ENCODE results near the gene ACTRT2.

Gene ACTRT2

DNA sequence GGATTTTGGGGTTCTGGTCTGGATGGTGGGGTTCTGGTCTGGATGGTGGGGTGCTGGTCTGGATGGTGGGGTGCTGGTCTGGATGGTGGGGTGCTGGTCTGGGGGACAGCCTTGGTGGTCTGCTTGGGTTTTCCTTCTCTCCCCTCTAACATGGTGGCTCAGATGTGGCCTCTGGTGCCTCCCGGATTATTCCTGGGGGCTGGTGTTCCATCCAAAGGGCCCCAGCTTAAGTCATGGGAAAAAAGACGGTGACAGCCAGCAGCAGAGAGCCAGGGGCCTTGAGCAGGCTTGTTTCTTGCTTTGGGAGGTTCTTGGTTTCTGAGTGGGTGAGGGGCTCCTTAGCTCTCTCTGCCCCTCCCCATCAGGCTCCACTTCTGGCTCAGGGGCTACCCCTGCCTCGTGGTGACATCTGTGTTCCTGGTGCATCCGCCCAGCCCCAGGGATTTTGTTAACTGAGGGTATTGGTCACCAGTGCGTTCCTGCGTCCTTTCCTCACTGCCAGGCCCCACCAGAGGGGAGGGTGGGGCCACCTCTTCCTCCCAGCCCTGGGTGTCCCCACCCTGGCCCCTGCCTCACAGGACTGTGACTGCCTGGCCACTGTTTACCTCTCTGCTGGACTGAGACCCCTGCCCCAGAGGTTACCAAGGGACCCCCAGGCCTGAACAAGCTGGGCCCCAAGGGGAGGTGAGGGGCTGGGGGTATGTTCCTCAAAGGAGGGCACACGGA, 43.2 kb upstream of the ACTRT2 start:
- Histone ChIP-seq H3K27ac (ENCODE audit: insufficient read depth, low read length, poor library complexity, severe bottlenecking) (no peak overlapping the region), H3K36me3 (ENCODE audit: control insufficient read depth, insufficient read depth, low read length) (no peaks in the 10 kb centered on the region), H3K9me3 (ENCODE audit: control insufficient read depth, low read length) (no peaks in the 10 kb centered on the region), H3K27me3 (replicated peaks; ENCODE audit: control insufficient read depth, insufficient read depth, low read length, poor library complexity, severe bottlenecking) (no peaks in the 10 kb centered on the region), H3K4me1 (ENCODE audit: control insufficient read depth, insufficient read depth, low read length, poor library complexity, severe bottlenecking) (no peaks in the 10 kb centered on the region), H3K4me3 (ENCODE audit: insufficient read depth, low read depth, low read length, poor library complexity, severe bottlenecking) (no peak overlapping the region)
- no peak for DNase-seq

DNA sequence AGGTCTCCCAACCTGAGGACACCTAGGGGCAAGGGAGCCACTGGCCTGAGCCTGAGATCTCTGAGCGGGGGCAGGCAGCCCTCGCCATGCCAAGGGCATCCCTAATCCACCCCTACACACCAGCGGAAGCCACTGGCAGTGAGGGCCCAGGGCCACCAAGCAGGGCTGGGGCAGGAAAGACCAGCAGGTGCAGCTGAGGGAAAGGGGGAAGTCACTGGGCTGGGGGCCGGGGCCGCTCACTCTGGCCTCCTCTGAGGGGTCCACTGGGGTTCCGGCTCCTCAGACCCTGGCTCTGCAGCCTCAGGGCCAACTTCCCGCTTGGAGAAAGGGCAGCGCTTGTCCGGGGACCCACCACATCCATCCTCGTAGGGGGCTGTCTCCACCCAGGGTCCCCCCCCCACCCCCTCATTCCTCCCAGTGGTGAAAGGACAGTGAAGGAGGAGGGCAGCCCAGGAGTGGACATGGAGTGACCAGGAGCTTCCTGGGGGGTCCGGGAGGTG, 42.5 kb upstream of the ACTRT2 start:
- no peaks in the 10 kb centered on the region for H3K4me1 ChIP-seq (ENCODE audit: control insufficient read depth, insufficient read depth, low read length, poor library complexity, severe bottlenecking)
- no peaks in the 10 kb centered on the region for H3K9me3 ChIP-seq (ENCODE audit: control insufficient read depth, low read length)
- H3K36me3 ChIP-seq (ENCODE audit: control insufficient read depth, insufficient read depth, low read length), result no peaks in the 10 kb centered on the region
- H3K27ac ChIP-seq (ENCODE audit: insufficient read depth, low read length, poor library complexity, severe bottlenecking), result no peak overlapping the region
- DNase-seq, result no peak
- no peaks in the 10 kb centered on the region for H3K27me3 ChIP-seq (replicated peaks; ENCODE audit: control insufficient read depth, insufficient read depth, low read length, poor library complexity, severe bottlenecking)
- H3K4me3 ChIP-seq (ENCODE audit: insufficient read depth, low read depth, low read length, poor library complexity, severe bottlenecking), result no peak overlapping the region

DNA sequence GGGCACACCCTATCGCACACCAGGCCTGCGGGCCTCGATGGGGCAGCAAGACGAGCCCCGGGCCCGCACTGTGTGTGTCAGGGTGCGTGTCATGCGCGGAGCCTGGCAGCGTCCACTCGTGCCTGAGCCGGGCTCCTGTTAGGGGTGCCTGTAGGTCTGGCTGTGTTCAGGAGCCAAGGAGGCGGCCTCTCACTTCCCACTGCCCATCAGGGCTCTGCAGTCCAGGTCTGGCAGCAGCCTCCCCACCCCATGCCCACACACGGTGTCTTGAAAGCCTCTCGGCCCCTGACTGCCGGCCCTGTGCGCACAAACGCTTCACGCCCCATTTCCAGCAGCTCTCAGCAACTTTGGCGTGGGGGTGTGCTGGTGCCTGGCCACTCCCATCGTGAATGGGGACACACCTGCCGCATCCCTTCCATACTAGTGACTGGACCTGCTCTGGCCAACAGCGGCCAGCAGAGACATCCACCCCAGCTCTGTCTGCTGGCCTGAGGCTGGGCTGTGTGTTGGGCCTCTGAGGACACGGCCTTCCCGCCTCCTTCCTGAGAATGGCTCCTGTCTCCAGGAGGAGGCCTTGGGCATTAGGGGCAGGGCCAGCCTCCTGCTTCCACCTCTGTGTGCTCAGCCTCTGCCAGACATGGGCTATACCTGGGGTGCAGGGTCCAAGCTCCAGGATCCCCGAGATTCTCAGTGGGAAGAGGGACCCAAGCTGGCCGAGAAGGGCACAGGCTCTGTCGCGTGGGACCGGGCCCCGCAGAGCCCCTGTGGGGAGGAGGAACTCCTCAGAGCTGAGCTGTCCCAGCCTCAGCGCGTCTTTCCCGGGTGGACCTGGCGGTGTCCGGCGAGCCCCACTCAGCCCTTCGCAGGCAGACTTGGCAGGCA, 41.8 kb upstream of the ACTRT2 start:
- no peak overlapping the region for H3K27ac ChIP-seq (ENCODE audit: insufficient read depth, low read length, poor library complexity, severe bottlenecking)
- no peak overlapping the region for H3K4me3 ChIP-seq (ENCODE audit: insufficient read depth, low read depth, low read length, poor library complexity, severe bottlenecking)
- no peak for DNase-seq
- H3K4me1 ChIP-seq (ENCODE audit: control insufficient read depth, insufficient read depth, low read length, poor library complexity, severe bottlenecking), result no peaks in the 10 kb centered on the region
- H3K27me3 ChIP-seq (replicated peaks; ENCODE audit: control insufficient read depth, insufficient read depth, low read length, poor library complexity, severe bottlenecking), result no peaks in the 10 kb centered on the region
- H3K9me3 ChIP-seq (ENCODE audit: control insufficient read depth, low read length), result no peaks in the 10 kb centered on the region
- H3K36me3 ChIP-seq (ENCODE audit: control insufficient read depth, insufficient read depth, low read length), result no peaks in the 10 kb centered on the region

DNA sequence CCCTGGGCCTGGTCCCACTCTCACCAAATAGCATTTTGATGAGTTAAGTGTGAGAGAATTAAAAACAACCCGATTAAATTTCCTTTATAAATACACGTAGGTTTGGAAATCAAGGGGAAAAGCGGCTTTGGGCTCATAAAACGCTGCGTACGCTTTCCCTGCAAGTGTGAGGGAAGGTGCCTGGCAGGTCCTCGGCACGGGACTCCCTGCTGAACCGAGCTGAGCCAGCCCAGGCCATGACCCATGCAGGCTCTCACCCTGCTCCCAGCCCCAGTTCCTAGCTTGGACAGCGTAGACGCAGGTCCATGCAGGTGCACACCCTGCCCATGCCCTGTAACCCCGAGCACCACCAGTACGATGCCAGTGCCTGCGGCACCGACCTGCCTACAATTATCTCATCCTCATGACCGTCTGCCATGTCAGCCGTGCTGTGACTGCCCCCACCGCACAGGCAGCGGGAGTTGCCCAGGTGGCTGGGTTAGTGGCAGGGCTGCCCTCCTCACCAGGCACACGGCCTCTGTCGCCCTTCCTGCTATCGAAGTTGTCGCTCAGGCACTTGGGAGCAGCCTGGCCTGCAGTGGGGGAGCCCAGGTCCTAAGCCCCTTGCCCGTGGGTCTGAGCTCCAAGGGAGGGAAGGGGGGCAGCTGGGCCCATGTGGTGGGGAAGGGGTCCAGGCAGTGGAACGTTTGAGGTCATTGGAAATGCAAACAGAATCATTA, 41.0 kb upstream of the ACTRT2 start:
- Histone ChIP-seq H3K27ac (ENCODE audit: insufficient read depth, low read length, poor library complexity, severe bottlenecking) (no peak overlapping the region), H3K4me3 (ENCODE audit: insufficient read depth, low read depth, low read length, poor library complexity, severe bottlenecking) (no peak overlapping the region), H3K9me3 (ENCODE audit: control insufficient read depth, low read length) (no peaks in the 10 kb centered on the region), H3K27me3 (replicated peaks; ENCODE audit: control insufficient read depth, insufficient read depth, low read length, poor library complexity, severe bottlenecking) (no peaks in the 10 kb centered on the region), H3K36me3 (ENCODE audit: control insufficient read depth, insufficient read depth, low read length) (no peaks in the 10 kb centered on the region), H3K4me1 (ENCODE audit: control insufficient read depth, insufficient read depth, low read length, poor library complexity, severe bottlenecking) (no peaks in the 10 kb centered on the region)
- no peak for DNase-seq

DNA sequence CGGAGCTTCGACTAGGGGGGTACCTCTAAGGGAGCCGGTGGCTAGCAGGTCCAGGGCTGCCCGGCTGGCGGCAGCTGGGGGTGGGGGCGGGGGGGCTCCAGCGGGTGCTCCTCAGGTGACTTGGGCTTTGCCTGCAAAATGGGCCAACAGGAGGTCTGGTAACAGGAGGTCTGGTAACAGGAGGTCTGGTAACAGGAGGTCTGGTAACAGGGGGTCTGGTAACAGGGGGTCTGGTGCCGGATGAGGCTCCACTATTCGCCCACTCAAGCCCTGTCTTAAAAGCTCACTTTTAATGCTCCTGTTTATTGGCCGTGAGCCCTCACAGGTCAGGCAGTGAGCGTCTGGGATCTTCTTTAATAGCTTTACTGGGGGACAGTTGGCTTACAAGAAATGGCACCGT, 40.4 kb upstream of the ACTRT2 start:
- no peaks in the 10 kb centered on the region for H3K27me3 ChIP-seq (replicated peaks; ENCODE audit: control insufficient read depth, insufficient read depth, low read length, poor library complexity, severe bottlenecking)
- no peak for DNase-seq
- no peak overlapping the region for H3K4me3 ChIP-seq (ENCODE audit: insufficient read depth, low read depth, low read length, poor library complexity, severe bottlenecking)
- H3K27ac ChIP-seq (ENCODE audit: insufficient read depth, low read length, poor library complexity, severe bottlenecking), result no peak overlapping the region
- H3K4me1 ChIP-seq (ENCODE audit: control insufficient read depth, insufficient read depth, low read length, poor library complexity, severe bottlenecking), result no peaks in the 10 kb centered on the region
- no peaks in the 10 kb centered on the region for H3K9me3 ChIP-seq (ENCODE audit: control insufficient read depth, low read length)
- H3K36me3 ChIP-seq (ENCODE audit: control insufficient read depth, insufficient read depth, low read length), result no peaks in the 10 kb centered on the region

DNA sequence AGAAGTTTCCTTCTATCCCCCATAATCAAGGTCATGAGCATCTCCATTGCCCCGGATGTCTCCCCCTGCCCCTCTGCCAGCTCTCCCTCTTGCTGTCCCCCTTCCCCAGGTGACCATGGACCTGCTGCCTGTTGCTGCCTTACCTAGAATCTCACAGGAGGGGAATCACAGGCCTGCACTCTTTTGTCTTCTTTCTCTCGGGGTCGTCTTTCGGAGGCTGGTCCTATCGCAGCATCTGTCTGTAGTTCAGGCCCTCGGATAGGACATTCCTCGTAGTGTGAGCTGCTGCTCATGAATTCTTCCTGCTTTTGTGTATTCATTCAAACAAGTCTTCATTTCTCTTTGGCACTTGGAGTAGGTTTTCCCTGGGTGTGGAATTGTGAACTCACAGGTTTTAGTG, 39.9 kb upstream of the ACTRT2 start:
- no peak for DNase-seq
- H3K27ac ChIP-seq (ENCODE audit: insufficient read depth, low read length, poor library complexity, severe bottlenecking), result no peak overlapping the region
- H3K4me3 ChIP-seq (ENCODE audit: insufficient read depth, low read depth, low read length, poor library complexity, severe bottlenecking), result no peak overlapping the region
- H3K36me3 ChIP-seq (ENCODE audit: control insufficient read depth, insufficient read depth, low read length), result no peaks in the 10 kb centered on the region
- H3K27me3 ChIP-seq (replicated peaks; ENCODE audit: control insufficient read depth, insufficient read depth, low read length, poor library complexity, severe bottlenecking), result no peaks in the 10 kb centered on the region
- no peaks in the 10 kb centered on the region for H3K9me3 ChIP-seq (ENCODE audit: control insufficient read depth, low read length)
- no peaks in the 10 kb centered on the region for H3K4me1 ChIP-seq (ENCODE audit: control insufficient read depth, insufficient read depth, low read length, poor library complexity, severe bottlenecking)

DNA sequence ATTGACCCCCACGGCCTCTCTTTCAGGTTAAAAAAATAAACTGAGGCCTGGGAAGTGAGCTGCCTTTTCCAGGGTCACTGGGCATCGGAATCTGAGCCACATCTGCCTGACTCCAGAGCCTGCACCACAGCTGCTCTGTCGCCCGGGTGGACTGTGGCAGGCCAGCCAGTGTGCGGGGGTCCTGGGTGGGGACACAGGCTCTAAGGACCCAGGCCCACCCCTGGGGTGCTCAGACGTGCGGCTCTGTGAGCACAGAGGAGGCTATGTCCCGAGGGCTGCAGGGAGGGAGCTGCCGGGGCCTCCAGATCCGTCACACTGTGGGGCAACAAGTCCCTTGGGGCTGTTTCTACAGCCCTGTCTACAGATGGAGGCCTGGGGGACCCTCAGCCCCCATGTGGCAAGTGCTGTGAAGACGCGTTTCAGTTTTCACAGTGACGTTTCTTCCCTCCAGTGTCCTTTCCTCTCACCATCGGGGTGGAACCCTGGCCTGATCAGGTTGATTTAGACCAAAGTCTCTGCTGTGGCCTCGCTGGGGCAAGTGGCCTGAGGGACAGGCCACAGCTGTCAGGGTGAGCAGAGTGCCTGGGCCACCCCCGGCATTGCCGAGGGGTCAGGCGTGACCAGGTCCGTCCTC, 39.2 kb upstream of the ACTRT2 start:
- no peaks in the 10 kb centered on the region for H3K9me3 ChIP-seq (ENCODE audit: control insufficient read depth, low read length)
- H3K27me3 ChIP-seq (replicated peaks; ENCODE audit: control insufficient read depth, insufficient read depth, low read length, poor library complexity, severe bottlenecking), result no peaks in the 10 kb centered on the region
- DNase-seq, result no peak
- H3K36me3 ChIP-seq (ENCODE audit: control insufficient read depth, insufficient read depth, low read length), result no peaks in the 10 kb centered on the region
- no peak overlapping the region for H3K27ac ChIP-seq (ENCODE audit: insufficient read depth, low read length, poor library complexity, severe bottlenecking)
- H3K4me3 ChIP-seq (ENCODE audit: insufficient read depth, low read depth, low read length, poor library complexity, severe bottlenecking), result no peak overlapping the region
- no peaks in the 10 kb centered on the region for H3K4me1 ChIP-seq (ENCODE audit: control insufficient read depth, insufficient read depth, low read length, poor library complexity, severe bottlenecking)

DNA sequence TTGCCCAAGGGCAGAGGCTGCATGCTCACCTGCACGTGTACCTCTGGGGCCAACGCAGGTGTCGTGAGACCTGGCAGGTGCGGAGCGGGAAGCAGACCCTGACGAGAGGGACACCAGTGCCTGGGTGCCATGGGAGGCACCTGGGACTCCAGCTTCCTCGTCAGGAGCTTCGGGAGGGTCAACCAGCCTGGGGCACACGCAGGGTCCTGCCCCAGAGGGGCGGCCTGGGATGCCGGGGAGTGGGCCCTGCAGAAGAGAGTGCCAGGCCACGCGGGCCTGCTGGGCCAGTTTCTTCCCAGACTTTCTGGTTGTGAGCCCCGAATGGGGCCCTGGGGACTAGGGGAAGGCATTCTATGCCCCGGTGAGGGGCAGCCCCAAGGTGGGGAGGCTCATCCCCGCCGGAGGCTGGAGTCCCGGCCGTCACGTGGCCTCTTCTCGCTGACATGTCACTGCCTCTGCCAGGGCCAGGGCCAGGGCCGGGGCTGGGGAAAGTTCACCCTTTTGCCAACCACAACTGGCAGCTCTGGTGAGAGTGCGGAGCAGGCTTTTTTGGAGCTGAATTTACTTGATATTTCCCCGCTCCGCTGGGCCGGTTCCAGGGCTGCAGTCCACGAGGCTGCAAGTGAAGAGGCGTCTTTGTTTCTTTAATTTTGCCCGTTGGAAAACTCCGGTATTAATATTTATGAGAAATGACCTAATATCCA, 38.5 kb upstream of the ACTRT2 start:
- no peaks in the 10 kb centered on the region for H3K9me3 ChIP-seq (ENCODE audit: control insufficient read depth, low read length)
- H3K36me3 ChIP-seq (ENCODE audit: control insufficient read depth, insufficient read depth, low read length), result no peaks in the 10 kb centered on the region
- no peak for DNase-seq
- H3K27me3 ChIP-seq (replicated peaks; ENCODE audit: control insufficient read depth, insufficient read depth, low read length, poor library complexity, severe bottlenecking), result no peaks in the 10 kb centered on the region
- no peak overlapping the region for H3K4me3 ChIP-seq (ENCODE audit: insufficient read depth, low read depth, low read length, poor library complexity, severe bottlenecking)
- H3K4me1 ChIP-seq (ENCODE audit: control insufficient read depth, insufficient read depth, low read length, poor library complexity, severe bottlenecking), result no peaks in the 10 kb centered on the region
- no peak overlapping the region for H3K27ac ChIP-seq (ENCODE audit: insufficient read depth, low read length, poor library complexity, severe bottlenecking)

DNA sequence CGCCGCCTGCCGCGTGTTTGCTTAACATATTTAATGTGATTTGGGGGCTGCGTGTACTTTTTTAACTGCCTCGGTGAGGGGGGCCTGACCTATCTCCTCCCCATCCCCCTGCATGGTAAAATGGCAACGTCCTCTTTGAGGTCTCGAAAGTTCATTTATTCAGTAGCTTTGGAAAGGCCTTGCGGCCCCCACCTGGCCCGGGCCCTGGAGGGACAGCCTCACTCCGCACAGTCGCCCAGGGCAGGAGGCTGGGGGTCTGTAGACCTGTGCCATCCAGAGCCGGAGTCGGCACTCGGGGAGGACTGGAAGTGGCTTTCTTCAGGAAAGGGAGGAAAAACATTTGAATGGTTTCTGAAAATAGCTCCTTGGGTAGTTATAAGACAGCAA, 38.0 kb upstream of the ACTRT2 start:
- Histone ChIP-seq H3K27me3 (replicated peaks; ENCODE audit: control insufficient read depth, insufficient read depth, low read length, poor library complexity, severe bottlenecking) (no peaks in the 10 kb centered on the region), H3K27ac (ENCODE audit: insufficient read depth, low read length, poor library complexity, severe bottlenecking) (no peak overlapping the region)
- DNase-seq, result no peak

More for the DNA sequence above, 38.0 kb upstream of the ACTRT2 start:
- Histone ChIP-seq H3K4me3 (ENCODE audit: insufficient read depth, low read depth, low read length, poor library complexity, severe bottlenecking) (no peak overlapping the region), H3K4me1 (ENCODE audit: control insufficient read depth, insufficient read depth, low read length, poor library complexity, severe bottlenecking) (no peaks in the 10 kb centered on the region), H3K9me3 (ENCODE audit: control insufficient read depth, low read length) (no peaks in the 10 kb centered on the region), H3K36me3 (ENCODE audit: control insufficient read depth, insufficient read depth, low read length) (no peaks in the 10 kb centered on the region)
